ENCODE data around the gene ZNRF1. TPM values are rescaled to one million over a fixed set of nuclear protein-coding genes. Genes with fewer than 3 reads are reported as not detected.
A peak's percentile ranks its signal among the peaks of the same experiment; 100 is the strongest.
"Not testable (repeated sequence)": the region's sequence is repeated elsewhere in the genome, so short reads cannot be mapped to it uniquely, and the experiment has no call there.

The ZNRF1 gene
- total RNA-seq = 6.1 and 12.9 TPM in 2 replicates

- DNase-seq (ENCODE audit: low read depth) = peak; percentile 63
These were observed at the start of gene ZNRF1 for GRCh38 chr16:74998481-74999218. Gene ZNRF1 (plus strand): TSS chr16:74999024. CDS start chr16:74999672, 648 bp downstream.

- DNase-seq (ENCODE audit: low read depth) = no peak
These were observed 49.5 kb upstream of the ZNRF1 start for GRCh38 chr16:74949309-74949708.

- peak; percentile 50 for DNase-seq (ENCODE audit: low read depth)
These were observed 48.3 kb upstream of the ZNRF1 start for GRCh38 chr16:74950511-74950910.

GRCh38 chr16:74951206-74951605 is 47.6 kb upstream of the ZNRF1 start:
- no peak for DNase-seq (ENCODE audit: low read depth)

- peak; percentile 36 for DNase-seq (ENCODE audit: low read depth)
These were observed 47.1 kb upstream of the ZNRF1 start for GRCh38 chr16:74951681-74952080.

- DNase-seq (ENCODE audit: low read depth) = no peak
These were observed 44.1 kb upstream of the ZNRF1 start for GRCh38 chr16:74954763-74955162.

GRCh38 chr16:74973304-74973703 is 25.5 kb upstream of the ZNRF1 start:
- no peak for DNase-seq (ENCODE audit: low read depth)

GRCh38 chr16:74975591-74975990 is 23.2 kb upstream of the ZNRF1 start:
- DNase-seq (ENCODE audit: low read depth) = no peak

- DNase-seq (ENCODE audit: low read depth) = peak; percentile 49
These were observed 16.6 kb upstream of the ZNRF1 start for GRCh38 chr16:74982256-74982655.

- DNase-seq (ENCODE audit: low read depth) = no peak
These were observed 14.7 kb upstream of the ZNRF1 start for GRCh38 chr16:74984194-74984528.

- DNase-seq (ENCODE audit: low read depth) = peak; percentile 99
These were observed 14.1 kb upstream of the ZNRF1 start, which contains the start of gene WDR59 for GRCh38 chr16:74984529-74985296. Gene WDR59 (minus strand): TSS chr16:74985123. CDS start chr16:74985017, 106 bp downstream.

GRCh38 chr16:74987027-74987681 is 11.7 kb upstream of the ZNRF1 start:
- DNase-seq (ENCODE audit: low read depth) = no peak

- DNase-seq (ENCODE audit: low read depth) = not testable (repeated sequence)
These were observed 9.0 kb upstream of the ZNRF1 start for GRCh38 chr16:74989864-74990263.

GRCh38 chr16:74990832-74991231 is 8.0 kb upstream of the ZNRF1 start:
- DNase-seq (ENCODE audit: low read depth) = no peak

- no peak for DNase-seq (ENCODE audit: low read depth)
These were observed 7.6 kb upstream of the ZNRF1 start for GRCh38 chr16:74991268-74991592.

GRCh38 chr16:74991593-74992403 is 7.0 kb upstream of the ZNRF1 start:
- DNase-seq (ENCODE audit: low read depth) = peak; percentile 62

- no peak for DNase-seq (ENCODE audit: low read depth)
These were observed 2.8 kb upstream of the ZNRF1 start for GRCh38 chr16:74995986-74996385.

- DNase-seq (ENCODE audit: low read depth) = no peak
These were observed 1.8 kb upstream of the ZNRF1 start for GRCh38 chr16:74997042-74997491.

GRCh38 chr16:74999219-74999608 is 390 bp downstream of the ZNRF1 start:
- DNase-seq (ENCODE audit: low read depth) = no peak

- DNase-seq (ENCODE audit: low read depth) = no peak
These were observed 1.0 kb downstream of the ZNRF1 start for GRCh38 chr16:74999609-75000480.

Measured in renal cortical epithelial cell (primary cell).